ENCODE data around the gene RNF207.
A peak's percentile ranks its signal among the peaks of the same experiment; 100 is the strongest.

The RNF207 gene

DNA sequence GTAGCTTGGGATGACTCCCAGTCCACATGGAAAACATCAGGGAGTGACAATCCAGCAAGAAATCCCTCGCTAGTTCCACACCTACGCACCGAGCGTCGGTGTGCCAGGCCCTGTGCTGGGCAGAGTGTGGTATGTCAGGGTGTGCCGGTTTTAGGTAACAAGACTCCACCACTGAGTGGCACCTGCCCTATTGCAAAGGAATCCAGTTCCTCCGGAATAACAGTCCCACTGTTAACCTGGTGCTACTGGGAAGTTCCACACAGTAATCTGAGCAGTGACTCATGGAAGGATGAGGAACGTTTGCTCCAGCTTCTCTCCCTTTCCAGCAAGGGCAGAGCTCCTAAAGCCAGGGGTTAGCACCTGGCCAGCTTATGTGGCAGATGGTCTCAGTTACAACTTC, 14.3 kb downstream of the RNF207 start:
- no peak for TF ChIP-seq ZNF274 (IDR thresholded peaks at IDR 0.05; ENCODE audit: low read depth, low read length)
- no peak overlapping the region for H3K4me3 ChIP-seq (ENCODE audit: low read length)

DNA sequence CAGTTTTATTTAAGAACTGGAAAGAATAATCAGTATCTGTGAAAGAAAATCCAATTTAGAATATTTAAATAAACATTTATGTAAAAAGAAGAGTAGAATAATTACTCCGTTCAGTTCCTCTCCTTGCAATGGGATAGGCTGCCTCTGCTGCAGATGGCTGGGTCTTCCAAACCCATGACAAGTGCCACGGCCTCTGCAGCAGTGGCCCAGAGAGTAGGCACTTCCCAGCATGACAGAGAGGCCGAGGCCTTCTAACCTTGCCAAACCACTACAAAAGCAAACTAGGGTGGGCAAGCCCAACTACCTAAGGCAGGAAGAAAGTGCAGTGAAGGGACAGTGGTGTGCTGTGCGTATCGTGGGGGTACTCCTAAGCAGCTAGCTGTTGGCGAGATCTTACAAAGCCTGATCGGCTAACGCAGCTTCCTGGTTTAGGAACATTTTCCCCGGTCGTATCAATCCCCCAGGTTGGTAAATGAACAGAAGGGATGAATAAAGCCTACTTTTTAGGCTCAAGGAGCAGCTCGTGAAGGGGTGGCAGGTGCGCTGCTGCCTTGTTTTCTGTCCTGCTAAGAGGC, 15.4 kb downstream of the RNF207 start:
- TF ChIP-seq ZNF274 (IDR thresholded peaks at IDR 0.05; ENCODE audit: low read depth, low read length), result no peak

DNA sequence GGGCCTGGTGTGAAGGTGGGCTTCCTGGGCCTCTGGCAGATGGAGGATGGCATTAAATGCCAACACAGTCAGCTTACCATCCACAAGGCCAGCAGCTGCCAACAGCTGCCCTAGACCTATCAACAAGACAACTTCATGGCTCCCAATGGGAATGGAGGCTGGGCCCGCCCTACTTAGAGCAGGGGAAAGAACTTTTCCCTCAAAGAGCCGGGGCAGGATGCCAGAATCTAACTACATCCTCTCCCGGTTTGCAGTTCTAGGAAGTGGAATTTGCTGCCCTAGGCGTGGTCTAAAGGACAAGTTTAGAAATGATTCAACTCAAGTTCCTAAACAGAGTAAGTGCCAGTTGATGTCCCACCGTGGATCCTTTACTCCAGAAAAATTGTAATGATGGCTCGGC, 16.7 kb downstream of the RNF207 start:
- no peak for TF ChIP-seq ZNF274 (IDR thresholded peaks at IDR 0.05; ENCODE audit: low read depth, low read length)
- H3K4me3 ChIP-seq (ENCODE audit: low read length), result no peak overlapping the region

More for the DNA sequence above, 15.4 kb downstream of the RNF207 start:
- no peak overlapping the region for H3K4me3 ChIP-seq (ENCODE audit: low read length)

DNA sequence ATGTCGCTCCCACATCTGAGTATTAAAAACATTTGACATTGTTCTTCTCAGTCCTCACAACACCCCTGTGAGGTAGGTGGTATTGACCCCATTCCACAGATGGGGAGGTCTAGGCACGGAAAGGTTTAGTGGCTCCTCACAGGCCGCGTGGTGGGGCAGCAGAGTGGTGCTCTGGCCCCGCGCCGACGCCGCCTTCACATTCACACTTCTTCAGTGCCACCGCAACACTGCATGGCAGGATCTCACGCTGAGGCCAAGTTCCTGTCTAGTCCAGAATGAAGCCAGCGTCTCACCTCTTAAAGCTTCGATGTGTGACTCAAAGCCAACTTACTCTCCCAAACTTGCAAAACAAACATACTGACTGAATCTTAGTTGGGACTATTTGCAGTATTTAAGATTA, 17.7 kb downstream of the RNF207 start:
- H3K4me3 ChIP-seq (ENCODE audit: low read length), result no peak overlapping the region
- no peak for TF ChIP-seq ZNF274 (IDR thresholded peaks at IDR 0.05; ENCODE audit: low read depth, low read length)

DNA sequence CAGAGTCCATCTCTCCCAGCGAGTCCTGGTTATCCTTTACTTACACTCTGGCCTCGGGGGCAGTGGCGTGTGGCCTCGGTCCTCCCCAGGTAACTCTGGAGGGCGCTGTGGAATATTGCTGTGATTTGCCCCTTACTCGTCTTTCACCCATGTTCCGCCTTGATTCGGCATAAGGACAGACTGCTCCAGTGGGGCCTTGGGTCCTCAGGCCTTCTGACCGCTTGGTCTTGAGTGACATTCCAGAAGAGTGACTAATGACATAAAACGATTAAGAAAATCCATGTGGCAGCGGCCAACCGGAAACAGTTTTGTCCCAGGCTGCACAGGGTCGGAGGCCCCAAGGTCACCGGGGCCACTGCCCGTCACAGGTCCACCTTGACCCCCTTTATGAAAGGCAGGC, 18.8 kb downstream of the RNF207 start:
- H3K4me3 ChIP-seq (ENCODE audit: low read length), result no peak overlapping the region
- no peak for TF ChIP-seq ZNF274 (IDR thresholded peaks at IDR 0.05; ENCODE audit: low read depth, low read length)

DNA sequence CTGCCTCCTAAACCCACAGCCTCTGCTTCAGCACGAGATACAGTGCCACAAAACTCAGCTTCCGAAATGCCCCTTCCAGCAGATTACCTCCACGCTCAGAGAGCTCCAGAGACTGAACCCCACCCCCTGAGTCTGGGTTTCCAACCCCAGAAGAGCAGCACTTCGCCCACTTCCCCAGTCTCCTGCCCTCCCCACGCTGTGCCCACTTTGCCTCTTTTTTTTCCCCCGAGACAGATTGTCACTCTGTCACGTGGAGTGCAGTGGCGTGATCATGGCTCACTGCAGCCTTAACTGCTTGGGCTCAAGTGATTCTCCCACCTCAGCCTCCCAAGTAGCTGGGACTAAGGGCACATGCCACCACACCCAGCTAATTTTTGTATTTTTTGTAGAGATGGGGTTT, 19.7 kb downstream of the RNF207 start:
- TF ChIP-seq ZNF274 (IDR thresholded peaks at IDR 0.05; ENCODE audit: low read depth, low read length), result no peak

DNA sequence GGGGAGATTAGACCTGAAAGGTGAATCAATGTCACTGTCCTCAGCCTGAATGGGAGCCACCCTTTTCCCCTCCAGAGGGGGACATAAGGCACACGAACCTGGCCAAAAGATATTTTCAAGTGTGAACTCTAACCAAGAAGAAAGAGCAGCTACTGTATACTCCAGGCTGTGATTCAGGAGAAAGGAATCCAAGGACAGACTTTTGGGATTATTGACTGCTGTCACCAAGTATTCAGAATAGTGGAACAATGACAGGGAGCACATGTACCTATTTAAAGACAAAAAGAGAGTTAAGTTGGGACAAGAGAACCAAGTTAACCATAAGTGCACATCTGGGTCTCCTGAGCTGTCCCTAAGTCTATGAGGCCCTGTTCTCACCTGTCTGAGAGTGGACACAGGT, 27.5 kb downstream of the RNF207 start:
- no peak for TF ChIP-seq ZNF274 (IDR thresholded peaks at IDR 0.05; ENCODE audit: low read depth, low read length)
- H3K4me3 ChIP-seq (ENCODE audit: low read length), result no peak overlapping the region

More for the DNA sequence above, 19.7 kb downstream of the RNF207 start:
- no peak overlapping the region for H3K4me3 ChIP-seq (ENCODE audit: low read length)

DNA sequence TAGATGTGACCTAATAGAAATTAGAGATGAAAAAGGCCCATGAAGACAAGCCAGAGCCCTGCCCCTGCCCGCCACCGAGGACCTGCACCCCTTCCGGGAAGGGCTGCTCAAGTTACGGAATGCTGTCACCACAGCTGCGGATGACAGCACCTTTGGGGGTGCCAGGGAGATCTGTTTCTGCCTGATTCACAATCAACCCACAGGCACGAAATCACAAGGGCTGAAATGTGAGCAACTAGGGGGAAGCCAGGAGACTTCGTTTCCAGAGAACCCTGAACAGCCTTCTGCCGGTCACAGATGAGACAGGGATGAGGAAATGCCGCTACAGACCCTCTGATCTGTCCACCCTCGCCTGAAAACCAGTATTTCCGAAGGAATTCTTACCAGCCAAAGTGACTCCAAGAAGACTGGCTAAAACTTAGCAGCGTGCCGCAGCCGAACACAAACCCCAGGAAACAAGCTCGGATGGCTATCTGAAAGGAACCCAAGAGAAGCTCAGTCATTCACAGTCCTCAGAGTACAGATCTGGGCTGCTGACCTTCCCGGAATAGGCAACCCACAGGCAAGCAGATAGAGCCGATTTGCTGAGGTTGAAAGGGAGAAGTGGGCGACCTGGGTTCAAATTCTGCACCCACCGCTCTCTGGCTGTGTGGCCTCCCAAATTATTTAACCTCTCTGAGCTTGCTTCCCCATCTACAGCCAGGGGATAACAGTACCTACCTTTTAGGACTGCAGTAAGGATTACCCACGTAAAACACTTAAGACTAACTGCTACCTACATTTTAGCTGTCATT, 28.8 kb downstream of the RNF207 start:
- no peak for TF ChIP-seq ZNF274 (IDR thresholded peaks at IDR 0.05; ENCODE audit: low read depth, low read length)
- peak overlapping the region; percentile 76 for H3K4me3 ChIP-seq (ENCODE audit: low read length)

DNA sequence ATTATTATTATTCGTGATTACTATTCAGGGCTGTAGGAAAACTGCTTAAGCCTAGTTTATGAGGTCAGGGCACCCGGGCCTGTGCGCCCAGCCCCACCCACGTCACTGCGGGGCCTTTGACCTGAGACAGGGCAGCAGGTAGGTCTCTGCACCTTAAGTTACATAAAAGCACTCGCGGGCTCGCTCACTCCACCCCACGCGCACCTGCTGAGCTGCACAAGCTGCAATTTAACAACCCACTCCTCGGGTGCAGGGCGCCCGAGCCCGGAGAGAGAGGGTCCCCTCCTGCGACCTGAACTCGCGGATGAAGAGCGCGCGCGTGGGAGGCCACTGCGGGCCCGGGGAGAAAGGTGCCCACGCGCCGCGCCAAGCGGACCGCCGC, 29.4 kb downstream of the RNF207 start:
- peak overlapping the region; percentile 76 for H3K4me3 ChIP-seq (ENCODE audit: low read length)
- no peak for TF ChIP-seq ZNF274 (IDR thresholded peaks at IDR 0.05; ENCODE audit: low read depth, low read length)

DNA sequence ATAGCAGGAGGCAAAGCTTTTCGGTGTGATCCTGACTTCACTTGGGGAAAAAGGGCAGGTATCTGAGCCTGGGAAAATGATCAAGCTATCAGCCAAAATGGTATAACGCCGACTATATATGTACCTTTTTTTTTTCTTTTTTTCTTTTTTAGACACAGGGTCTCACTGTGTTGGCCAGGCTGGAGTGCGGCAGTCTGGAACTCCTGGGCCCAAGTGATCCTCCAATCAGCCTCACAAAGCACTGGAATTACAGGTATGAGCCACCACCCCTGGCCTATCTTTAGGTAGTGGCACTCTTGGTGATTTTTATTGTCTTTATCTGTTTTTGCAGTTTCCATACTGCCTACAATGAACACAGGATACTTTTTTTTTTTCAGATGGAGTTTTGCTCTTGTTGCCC, 31.2 kb downstream of the RNF207 start:
- no peak for TF ChIP-seq ZNF274 (IDR thresholded peaks at IDR 0.05; ENCODE audit: low read depth, low read length)
- no peak overlapping the region for H3K4me3 ChIP-seq (ENCODE audit: low read length)

DNA sequence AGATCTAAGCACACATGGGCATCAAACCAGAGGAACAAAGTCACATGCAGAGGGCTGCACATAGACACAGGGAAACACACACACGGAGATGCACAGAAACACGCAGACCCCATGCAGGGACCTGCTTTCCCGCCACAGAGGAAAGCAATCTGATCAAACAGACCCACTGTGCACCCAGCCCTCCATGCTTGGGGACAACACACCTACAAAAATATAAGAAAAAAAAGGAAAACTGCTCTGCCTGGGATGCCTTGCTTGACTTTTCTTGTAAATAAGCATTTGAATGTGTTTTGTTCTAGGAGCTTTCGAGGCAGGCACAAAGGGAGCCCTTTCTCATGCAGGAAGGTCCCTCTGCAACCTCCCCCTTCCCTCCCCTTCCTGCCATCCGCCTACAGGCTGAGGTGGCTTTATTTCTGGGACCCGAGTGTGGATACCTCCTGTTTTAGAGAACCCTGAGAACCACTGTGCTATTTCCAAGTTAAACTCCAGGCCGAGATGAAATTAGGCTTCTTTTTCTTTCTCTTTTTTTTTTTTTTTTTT, 33.4 kb downstream of the RNF207 start:
- H3K4me3 ChIP-seq (ENCODE audit: low read length), result no peak overlapping the region
- TF ChIP-seq ZNF274 (IDR thresholded peaks at IDR 0.05; ENCODE audit: low read depth, low read length), result no peak

DNA sequence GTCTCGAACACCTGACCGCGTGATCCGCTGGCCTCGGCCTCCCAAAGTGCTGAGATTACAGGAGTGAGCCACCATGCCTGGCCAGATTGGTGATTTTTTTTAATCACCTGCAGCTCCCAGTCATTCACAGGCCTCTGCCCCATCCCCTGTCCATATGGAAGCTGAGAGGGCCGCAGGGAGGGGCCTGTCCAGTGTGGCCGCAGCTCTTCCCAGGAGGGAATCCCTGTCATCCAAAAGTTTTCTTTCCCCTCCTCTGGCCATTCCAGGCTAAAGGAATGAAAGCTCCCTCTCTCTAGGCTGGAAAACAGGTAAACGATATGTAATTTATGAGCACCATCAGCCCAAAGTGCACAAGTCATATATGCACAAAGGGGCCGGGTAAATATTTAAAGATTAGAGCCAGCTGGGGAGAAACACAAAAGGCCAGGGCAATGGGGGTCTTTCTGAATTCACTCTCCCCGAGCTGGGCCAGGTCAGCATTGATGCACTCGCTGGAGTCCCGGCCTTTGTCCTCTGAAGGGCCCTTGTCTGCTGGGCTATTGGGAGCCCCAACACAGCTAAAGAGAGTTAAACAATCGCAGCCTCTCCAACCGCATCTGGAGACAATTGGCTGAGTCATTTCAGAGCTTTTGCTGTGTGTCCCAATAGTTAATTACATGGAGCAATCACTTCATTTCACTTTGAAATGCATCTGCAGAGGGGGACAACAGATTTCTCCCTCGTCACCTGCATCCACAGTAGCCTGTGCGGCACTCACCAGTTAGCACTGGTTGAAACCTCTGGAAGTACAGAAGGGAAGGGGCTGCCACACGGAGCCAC, 34.2 kb downstream of the RNF207 start:
- no peak overlapping the region for H3K4me3 ChIP-seq (ENCODE audit: low read length)
- TF ChIP-seq ZNF274 (IDR thresholded peaks at IDR 0.05; ENCODE audit: low read depth, low read length), result no peak

DNA sequence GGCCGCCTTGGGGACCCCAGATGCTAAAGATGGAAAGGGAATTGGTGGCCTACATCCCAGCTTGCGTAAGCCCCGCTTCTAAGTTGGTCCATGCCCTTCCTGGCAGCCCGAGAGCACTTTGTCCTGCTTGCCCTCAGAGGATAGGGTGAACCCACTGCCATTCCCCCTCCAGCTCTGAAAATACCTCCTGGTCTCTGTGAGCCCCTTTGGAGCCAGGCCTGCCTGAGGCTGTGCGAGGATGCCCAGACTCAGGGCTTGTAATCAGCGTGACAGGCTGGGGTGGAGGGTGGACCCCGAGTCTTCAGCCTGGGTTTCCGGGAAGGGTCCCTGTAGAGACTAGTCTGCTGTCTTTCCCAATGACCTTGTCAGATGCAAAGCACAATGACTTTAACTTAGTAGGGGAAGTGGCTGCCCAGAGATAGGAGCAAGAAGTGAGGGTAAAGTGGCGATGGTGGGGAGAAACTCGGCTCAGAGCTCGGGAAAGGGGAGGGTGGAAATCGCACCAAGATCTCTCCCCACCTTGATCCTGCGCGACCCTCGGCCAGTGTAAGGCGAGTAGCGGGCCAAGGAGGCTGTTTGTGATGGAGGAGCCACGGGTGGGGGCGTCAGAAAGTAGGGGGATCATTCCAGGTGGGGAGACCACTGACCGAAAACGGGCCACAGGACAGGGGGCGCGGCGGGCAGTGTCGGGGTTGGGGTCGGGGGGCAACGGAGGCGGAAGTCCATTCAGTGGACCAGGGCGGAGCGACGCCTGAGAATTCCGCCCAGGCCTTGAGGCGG, 35.4 kb downstream of the RNF207 start:
- no peak for TF ChIP-seq ZNF274 (IDR thresholded peaks at IDR 0.05; ENCODE audit: low read depth, low read length)
- H3K4me3 ChIP-seq (ENCODE audit: low read length), result no peak overlapping the region
